Neuronal stem cell (in vitro differentiated cells): ENCODE results near the gene FOXD1.

Experiments
- DNase-seq: peaks from one replicate; pipeline ENCODE4 v3.0.0-alpha.2; 2013; ENCODE audit warnings: low spot score
- H2AFZ ChIP-seq: one replicate; pipeline ENCODE4 v1.6.1; 2013; ENCODE audit warnings: mild to moderate bottlenecking, low read length, inconsistent platforms
- H2AK5ac ChIP-seq: 2 replicates; pipeline ENCODE4 v1.6.1; 2013; ENCODE audit warnings: low read depth, mild to moderate bottlenecking, inconsistent platforms, low read length, moderate library complexity, mixed read lengths
- H2BK120ac ChIP-seq: 2 replicates; pipeline ENCODE4 v1.6.1; 2013; ENCODE audit warnings: low read depth, mild to moderate bottlenecking, inconsistent platforms, low read length, moderate library complexity, mixed read lengths
- H2BK12ac ChIP-seq: one replicate; pipeline ENCODE4 v1.6.1; 2013; ENCODE audit warnings: low read length, inconsistent platforms
- H2BK15ac ChIP-seq: 2 replicates; pipeline ENCODE4 v1.6.1; 2013; ENCODE audit warnings: mild to moderate bottlenecking, low read length, inconsistent platforms, mixed read lengths
- H2BK5ac ChIP-seq: one replicate; pipeline ENCODE4 v1.6.1; 2013; ENCODE audit warnings: inconsistent platforms, mild to moderate bottlenecking, low read length, moderate library complexity
- H3K14ac ChIP-seq: one replicate; pipeline ENCODE4 v1.6.1; 2013; ENCODE audit warnings: low read length, inconsistent platforms
- H3K18ac ChIP-seq: 2 replicates; pipeline ENCODE4 v1.6.1; 2013; ENCODE audit warnings: low read length, inconsistent platforms
- H3K23ac ChIP-seq: 2 replicates; pipeline ENCODE4 v1.6.1; 2013; ENCODE audit warnings: low read depth, mild to moderate bottlenecking, mixed read lengths, low read length, inconsistent platforms; ENCODE audit not compliant: poor library complexity
- H3K27ac ChIP-seq: replicated peaks from 3 replicates; pipeline ENCODE4 v1.5.1; 2013; ENCODE audit warnings: low read length, inconsistent platforms
- H3K27me3 ChIP-seq, 3 experiments: 2 replicates each; pipeline ENCODE4 v1.6.1; 2013; ENCODE audit warnings: low read length in 3 of 3, mild to moderate bottlenecking in 2 of 3, inconsistent platforms in 1 of 3, low read depth in 1 of 3, mixed read lengths in 1 of 3, moderate library complexity in 1 of 3; ENCODE audit not compliant: control insufficient read depth in 3 of 3, insufficient read depth in 3 of 3
- H3K36me3 ChIP-seq, 2 donors: replicated peaks in 1 of 2; 2 replicates each; pipeline ENCODE4 v1.6.1; 2013; ENCODE audit warnings: low read length in 2 of 2; ENCODE audit not compliant: control insufficient read depth in 2 of 2, insufficient read depth in 2 of 2
- H3K4ac ChIP-seq: 2 replicates; pipeline ENCODE4 v1.6.1; 2013; ENCODE audit warnings: inconsistent platforms, mild to moderate bottlenecking, low read length, moderate library complexity
- H3K4me1 ChIP-seq, 2 donors: 1 replicate in 1 of 2; 2 replicates in 1 of 2; pipeline ENCODE4 v1.6.1; 2013; ENCODE audit warnings: low read length in 2 of 2, low read depth in 1 of 2; ENCODE audit not compliant: control insufficient read depth in 2 of 2, insufficient read depth in 1 of 2
- H3K4me2 ChIP-seq: one replicate; pipeline ENCODE4 v1.6.1; 2013; ENCODE audit warnings: mild to moderate bottlenecking, low read length, inconsistent platforms; ENCODE audit not compliant: insufficient read depth, poor library complexity, severe bottlenecking
- H3K4me3 ChIP-seq, 2 donors: 2 replicates each; pipeline ENCODE4 v1.5.1; 2013; ENCODE audit warnings: low read length in 2 of 2, mild to moderate bottlenecking in 2 of 2, inconsistent platforms in 1 of 2, moderate library complexity in 1 of 2
- H3K79me1 ChIP-seq: one replicate; pipeline ENCODE4 v1.6.1; 2013; ENCODE audit warnings: low read depth, mild to moderate bottlenecking, inconsistent platforms, low read length, moderate library complexity
- H3K9ac ChIP-seq: one replicate; pipeline ENCODE4 v1.6.1; 2013; ENCODE audit warnings: mild to moderate bottlenecking, low read depth, low read length, inconsistent platforms; ENCODE audit not compliant: poor library complexity
- H3K9me3 ChIP-seq, 2 donors: replicated peaks in 1 of 2; 2 replicates each; pipeline versions ENCODE3 to v1.6.1; 2013; ENCODE audit warnings: low read length in 2 of 2, mild to moderate bottlenecking in 2 of 2, inconsistent platforms in 1 of 2, low read depth in 1 of 2, mixed read lengths in 1 of 2, moderate library complexity in 1 of 2; ENCODE audit not compliant: control insufficient read depth in 2 of 2, insufficient read depth in 1 of 2
- H4K8ac ChIP-seq: one replicate; pipeline ENCODE4 v1.6.1; 2013; ENCODE audit warnings: low read depth, mild to moderate bottlenecking, inconsistent platforms, low read length, moderate library complexity
- H4K91ac ChIP-seq: one replicate; pipeline ENCODE4 v1.6.1; 2013; ENCODE audit warnings: low read length, low read depth, mild to moderate bottlenecking, inconsistent platforms; ENCODE audit not compliant: poor library complexity
- WGBS, 2 donors: extraction: QIAGEN DNeasy Blood & Tissue Kit; methylation state at CpG; one replicate each; pipeline ENCODE4 v1.1.7; 2013; ENCODE audit warnings: missing lambda C conversion rate in 2 of 2, mixed read lengths in 1 of 2; ENCODE audit not compliant: insufficient read length in 2 of 2, insufficient replicate concordance in 1 of 2; ENCODE audit errors: extremely low coverage in 2 of 2; 5-methylcytosine and 5-hydroxymethylcytosine counted together

Gene FOXD1

DNA sequence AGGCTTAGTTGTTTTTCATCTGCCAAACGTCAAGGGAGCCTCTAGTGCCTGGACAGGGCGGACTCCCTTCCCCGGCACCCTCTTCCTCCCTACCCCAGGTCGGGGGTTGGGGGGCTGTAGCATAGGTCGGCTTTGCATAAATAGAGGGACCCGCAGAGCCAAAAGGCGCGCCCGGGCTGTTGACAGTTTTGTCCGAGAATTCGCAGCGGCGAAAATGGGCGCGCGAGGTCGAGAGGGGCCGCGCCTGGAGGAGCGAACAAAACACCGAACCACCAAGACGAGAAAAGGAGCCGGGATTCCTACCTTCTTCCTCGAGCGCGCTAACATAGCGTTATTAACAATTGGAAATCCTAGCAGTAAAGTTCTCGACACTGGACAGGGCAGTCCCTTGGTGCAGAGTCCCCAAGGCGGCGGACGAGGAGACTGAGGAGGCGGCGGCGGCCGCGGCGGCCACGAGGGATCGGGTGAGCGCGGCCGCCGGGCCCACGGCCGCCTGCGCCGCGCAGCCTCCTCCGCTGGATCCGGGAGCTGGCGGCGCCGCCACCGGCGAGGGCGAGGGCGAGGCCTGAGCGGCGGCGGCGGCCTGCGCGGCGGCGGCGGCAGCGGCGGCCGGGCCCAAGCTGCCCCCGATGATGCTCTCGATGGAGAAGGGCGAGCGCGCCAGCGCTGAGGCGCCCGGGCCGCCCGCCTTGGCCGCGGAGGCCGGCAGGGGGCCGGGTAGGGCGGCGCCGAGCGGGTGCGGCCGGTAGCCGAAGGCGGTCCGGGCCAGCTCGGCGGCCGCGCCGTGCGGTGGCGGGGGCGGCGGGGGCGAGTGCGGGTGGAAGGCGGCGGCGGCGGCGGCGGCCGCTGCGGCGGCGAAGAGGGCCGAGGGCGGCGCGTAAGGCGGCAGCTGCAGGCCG lies 1.7 kb downstream of the FOXD1 start:
- Histone ChIP-seq H2AFZ (peak overlapping the region; percentile 97), H2BK12ac (no peak overlapping the region), H2AK5ac (no peak overlapping the region), H3K4ac (no peak overlapping the region), H3K79me1 (no peaks in the 10 kb centered on the region), H3K23ac (no peak overlapping the region), H3K9me3 (peaks cover 0 to 2% of the 10 kb centered on the region in 2 donors), H2BK15ac (no peak overlapping the region), H4K91ac (no peak overlapping the region), H3K27ac (no peak overlapping the region), H2BK5ac (no peak overlapping the region), H3K4me2 (peak overlapping the region; percentile 98), H2BK120ac (no peak overlapping the region), H3K4me1 (peaks cover 2 to 5% of the 10 kb centered on the region in 2 donors), H3K14ac (no peak overlapping the region), H3K18ac (no peak overlapping the region), H3K9ac (no peak overlapping the region), H3K27me3 (peaks cover 46 to 89% (median 81%) of the 10 kb centered on the region in 3 experiments), H4K8ac (no peak overlapping the region), H3K36me3 (no peaks in the 10 kb centered on the region), H3K4me3 (peak overlapping the region in 1 of 2 donors; percentile 41)
- DNase-seq = no peak
- no CpG with 5 or more reads among the region's 119 CpGs for WGBS, 2 donors

DNA sequence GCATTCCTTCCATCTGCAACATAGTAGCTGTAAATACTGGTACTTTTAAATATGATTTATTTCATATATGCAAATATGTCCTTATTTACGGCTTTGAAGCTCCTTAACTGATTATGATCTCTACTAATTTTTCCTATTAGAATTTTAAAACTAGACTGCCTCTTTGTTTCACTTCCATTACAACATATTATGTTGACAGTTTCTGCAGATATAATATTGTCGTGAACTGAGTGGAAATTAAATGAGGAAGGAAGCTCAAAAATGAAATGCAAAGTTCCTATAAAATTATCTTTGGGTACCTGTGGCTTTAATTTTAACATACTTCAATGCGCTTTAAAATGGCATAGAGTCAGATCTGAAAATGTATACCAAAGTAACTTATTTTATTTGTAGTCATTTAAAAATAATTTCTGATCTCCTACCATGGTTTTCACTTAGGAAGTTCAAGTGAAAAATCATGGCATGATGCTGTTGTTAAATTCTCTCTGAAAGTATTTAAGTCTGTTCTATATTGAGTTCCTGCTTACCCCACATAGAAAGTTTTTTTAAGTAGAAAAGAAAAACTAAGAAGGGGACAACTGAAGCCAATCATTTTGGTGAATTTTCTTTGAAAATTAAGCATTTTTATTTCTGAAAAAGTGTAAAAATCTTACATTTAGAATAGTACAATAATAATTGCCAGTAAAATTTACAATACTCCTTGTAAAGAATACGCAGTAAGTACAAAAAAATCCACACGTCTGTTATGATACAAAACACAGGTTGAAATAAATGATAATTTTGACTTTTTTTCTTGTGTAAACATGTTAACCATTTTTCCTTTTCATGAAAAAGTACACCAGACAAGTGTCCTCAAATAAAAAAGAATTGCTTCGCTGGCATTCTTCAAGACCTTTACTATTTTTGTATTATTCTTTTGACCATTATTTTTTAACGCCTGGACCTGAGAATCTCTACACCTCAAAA lies 2.6 kb downstream of the FOXD1 start:
- no peak overlapping the region for H3K4ac ChIP-seq
- H3K18ac ChIP-seq = no peak overlapping the region
- H2BK12ac ChIP-seq = no peak overlapping the region
- H3K23ac ChIP-seq = no peak overlapping the region
- peak overlapping the region; percentile 83 for H2AFZ ChIP-seq
- no peak overlapping the region for H2AK5ac ChIP-seq
- H3K9ac ChIP-seq = no peak overlapping the region
- no peaks in the 10 kb centered on the region for H3K79me1 ChIP-seq
- H3K27me3 ChIP-seq = peaks cover 40 to 89% (median 82%) of the 10 kb centered on the region in 3 experiments
- H2BK15ac ChIP-seq = no peak overlapping the region
- H4K8ac ChIP-seq = no peak overlapping the region
- no peak overlapping the region for H3K4me3 ChIP-seq
- H3K4me1 ChIP-seq = peaks cover 0 to 5% of the 10 kb centered on the region in 2 donors
- WGBS, 2 donors = no CpG with 5 or more reads among the region's 7 CpGs
- peaks cover 0 to 2% of the 10 kb centered on the region in 2 donors for H3K9me3 ChIP-seq
- H2BK120ac ChIP-seq = no peak overlapping the region
- no peak overlapping the region for H3K4me2 ChIP-seq
- H3K27ac ChIP-seq = no peak overlapping the region
- H3K36me3 ChIP-seq = no peaks in the 10 kb centered on the region
- H2BK5ac ChIP-seq = no peak overlapping the region
- no peak overlapping the region for H3K14ac ChIP-seq
- no peak for DNase-seq
- H4K91ac ChIP-seq = no peak overlapping the region

DNA sequence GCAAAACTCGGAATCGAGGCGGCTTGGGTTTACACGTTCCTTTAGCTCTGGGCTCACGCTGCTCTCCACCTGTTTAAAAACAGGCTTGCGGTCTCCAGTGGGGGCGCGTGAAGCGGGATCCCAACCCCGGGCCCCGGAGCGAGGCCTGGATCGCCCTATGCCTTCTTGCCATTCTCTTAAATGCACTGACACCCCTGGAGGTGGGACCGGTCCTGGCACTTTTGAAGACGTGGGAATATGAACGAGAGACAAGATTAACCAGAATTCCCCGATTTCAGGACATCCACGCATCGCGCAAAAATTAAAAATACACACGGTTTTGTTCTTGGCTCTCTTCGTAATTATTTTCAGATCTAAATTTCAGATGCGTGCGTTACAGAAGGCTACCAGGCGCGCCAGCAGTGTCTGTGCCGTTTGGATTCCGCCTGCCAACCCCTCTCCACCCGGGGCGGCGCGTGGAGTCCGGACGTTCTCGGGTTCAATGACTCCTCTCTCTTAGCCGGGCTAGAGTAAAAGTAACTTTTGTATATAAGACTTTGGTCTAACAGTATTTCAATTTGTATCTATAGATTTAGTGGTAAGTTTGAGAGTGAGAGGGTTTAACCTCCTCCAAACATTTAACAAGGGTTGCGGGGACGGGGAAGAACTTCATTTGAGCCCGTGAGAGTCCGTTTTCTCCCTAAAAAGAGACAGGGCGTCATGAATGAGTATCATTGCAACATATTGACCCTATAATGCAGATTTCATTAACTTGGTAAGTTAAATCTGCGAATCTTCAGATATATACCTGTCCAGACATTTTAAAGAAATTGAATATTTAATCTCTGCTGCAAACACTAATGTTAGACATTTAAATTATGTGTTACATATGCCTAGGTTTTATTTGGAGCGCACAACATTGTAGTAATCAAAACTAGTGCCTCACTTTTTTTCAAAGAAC lies 3.8 kb downstream of the FOXD1 start:
- Histone ChIP-seq H3K4ac (no peak overlapping the region), H3K4me3 (no peak overlapping the region), H4K91ac (no peak overlapping the region), H3K4me1 (peaks cover 0 to 5% of the 10 kb centered on the region in 2 donors), H3K9ac (no peak overlapping the region), H2AK5ac (no peak overlapping the region), H3K18ac (peak overlapping the region; percentile 24), H3K79me1 (no peaks in the 10 kb centered on the region), H3K36me3 (no peaks in the 10 kb centered on the region), H3K23ac (no peak overlapping the region), H3K27ac (no peak overlapping the region), H2BK5ac (peak overlapping the region; percentile 48), H2BK120ac (no peak overlapping the region), H3K4me2 (no peak overlapping the region), H2AFZ (peak overlapping the region; percentile 64), H3K9me3 (peaks cover 4 to 6% of the 10 kb centered on the region in 2 donors), H3K27me3 (peaks cover 37 to 87% (median 80%) of the 10 kb centered on the region in 3 experiments), H2BK15ac (peak overlapping the region; percentile 47), H4K8ac (no peak overlapping the region), H2BK12ac (no peak overlapping the region), H3K14ac (no peak overlapping the region)
- DNase-seq = no peak
- no CpG with 5 or more reads among the region's 43 CpGs for WGBS, 2 donors
